Glomerular visceral epithelial cell (primary cell): ENCODE measurements around the gene FAM174C.

Source experiments
- DNase-seq: peaks from one replicate; pipeline ENCODE4 v3.0.0-alpha.2; 2016; ENCODE audit errors: extremely low spot score

Gene FAM174C

GRCh38 chr19:1261798-1262622, 13.3 kb upstream of the FAM174C start:
- peak; percentile 87 for DNase-seq

GRCh38 chr19:1262623-1263123, 12.7 kb upstream of the FAM174C start:
- DNase-seq = peak; percentile 73

GRCh38 chr19:1263188-1263587, 12.1 kb upstream of the FAM174C start:
- peak; percentile 78 for DNase-seq

- DNase-seq = peak; percentile 95
Measured at GRCh38 chr19:1264801-1265614, 10.3 kb upstream of the FAM174C start.

GRCh38 chr19:1265615-1266128, 9.7 kb upstream of the FAM174C start:
- DNase-seq = peak; percentile 90

- DNase-seq = peak; percentile 91
Measured at GRCh38 chr19:1266129-1266915, 9.0 kb upstream of the FAM174C start.

- DNase-seq = peak; percentile 60
Measured at GRCh38 chr19:1266916-1267476, 8.3 kb upstream of the FAM174C start.

GRCh38 chr19:1267477-1268225, 7.7 kb upstream of the FAM174C start:
- no peak for DNase-seq

- no peak for DNase-seq
Measured at GRCh38 chr19:1268226-1269064, 6.9 kb upstream of the FAM174C start.

GRCh38 chr19:1269065-1269477, 6.3 kb upstream of the FAM174C start, which contains the start of gene CIRBP:
TSS of gene CIRBP (plus strand) at chr19:1269332. CDS start at chr19:1270934, 1,602 bp downstream.
- DNase-seq = peak; percentile 100

GRCh38 chr19:1269478-1270212, 5.7 kb upstream of the FAM174C start:
- peak; percentile 87 for DNase-seq

- no peak for DNase-seq
Measured at GRCh38 chr19:1270213-1270853, 5.0 kb upstream of the FAM174C start.

- DNase-seq = no peak
Measured at GRCh38 chr19:1270854-1271527, 4.3 kb upstream of the FAM174C start.

- no peak for DNase-seq
Measured at GRCh38 chr19:1271528-1272422, 3.6 kb upstream of the FAM174C start.

GRCh38 chr19:1272423-1273262, 2.7 kb upstream of the FAM174C start:
- DNase-seq = no peak
